A549 (cell line): ENCODE data around the gene DEAF1. TPM values are rescaled to one million over a fixed set of nuclear protein-coding genes. Genes with fewer than 3 reads are reported as not detected.

Source experiments
- ATAC-seq, 2 experiments: fragments of 200-7000 bp in 1 of 2; fragments of >200 bp in 1 of 2; cut with Nextera tagmentation in 1 of 2; cut with Tn5 transposase in 1 of 2; 3 replicates each; pipeline versions ENCODE4 v1.8.0 to v1.9.1; 2018 to 2020; ENCODE audit warnings: mild to moderate bottlenecking in 1 of 2, moderate library complexity in 1 of 2
- CTCF ChIA-PET: fragments of 300-600 bp; sonication (Branson Sonifier 250); formaldehyde crosslinking; extraction: SDS; loops from one replicate; lab custom pipeline; 2021; ENCODE audit warnings: antibody characterized with exemption, inconsistent platforms; lab: Yijun Ruan, JAX
- POLR2A ChIA-PET: fragments of 350-600 bp; formaldehyde crosslinking; extraction: SDS; loops from one replicate; lab custom pipeline; 2021; ENCODE audit warnings: antibody characterized with exemption, inconsistent platforms; lab: Yijun Ruan, JAX
- DNase-seq, 2 experiments: peaks; one replicate each; pipeline versions ENCODE4 v3.0.0 to v3.0.0-alpha.2; 2011 to 2016; ENCODE audit warnings: low read depth in 1 of 2, low spot score in 1 of 2
- FAIRE-seq: peaks from 2 replicates; lab custom pipeline; 2011; peaks lifted over from hg19 to GRCh38; lab: Jason Lieb, UNC
- H3K27ac ChIP-seq, 2 experiments: fragments of >200 bp; sonication (Bioruptor Twin); formaldehyde crosslinking; 3 replicates each; pipeline ENCODE4 v1.5.1; 2016 to 2017
- H3K4me1 ChIP-seq: fragments of >200 bp; sonication (Bioruptor Twin); formaldehyde crosslinking; 3 replicates; pipeline ENCODE4 v1.6.1; 2016
- H3K4me2 ChIP-seq: fragments of >200 bp; sonication (Bioruptor Twin); formaldehyde crosslinking; 3 replicates; pipeline ENCODE4 v1.6.1; 2016
- H3K4me3 ChIP-seq: fragments of >200 bp; sonication (Bioruptor Twin); formaldehyde crosslinking; 3 replicates; pipeline ENCODE4 v1.5.1; 2016
- H3K9me3 ChIP-seq: fragments of >200 bp; sonication (Bioruptor Twin); formaldehyde crosslinking; 3 replicates; pipeline ENCODE4 v1.6.1; 2016
- CEBPB ChIP-seq, 2 experiments: fragments of >200 bp in 1 of 2; sonication (Bioruptor Twin) in 1 of 2; formaldehyde crosslinking in 1 of 2; IDR thresholded peaks; 2 replicates each; pipeline ENCODE4 v1.6.1; 2012 to 2016
- CTCF ChIP-seq: fragments of >200 bp; sonication (Bioruptor Twin); formaldehyde crosslinking; IDR thresholded peaks from 3 replicates; pipeline ENCODE4 v1.5.1; 2016
- E2F6 ChIP-seq: IDR thresholded peaks from 2 replicates; pipeline ENCODE4 v1.6.1; 2012; ENCODE audit warnings: low read depth, borderline replicate concordance
- EHF ChIP-seq: fragments of 250-450 bp; sonication (Bioruptor Pico); IDR thresholded peaks from 2 replicates; pipeline ENCODE4 v1.5.0; 2020; ENCODE audit warnings: mild to moderate bottlenecking
- EP300 ChIP-seq, 2 experiments: fragments of >200 bp; sonication (Bioruptor Twin); formaldehyde crosslinking; IDR thresholded peaks; 2 replicates in 1 of 2; 3 replicates in 1 of 2; pipeline ENCODE4 v1.6.1; 2016 to 2017
- FOSB ChIP-seq: fragments of 250-450 bp; sonication (Bioruptor Pico); IDR thresholded peaks from 2 replicates; pipeline ENCODE4 v1.5.0; 2020; ENCODE audit warnings: mild to moderate bottlenecking, moderate library complexity
- FOSL2 ChIP-seq, 2 experiments: fragments of 450-650 bp in 1 of 2; fragments of >200 bp in 1 of 2; sonication (Bioruptor Twin) in 1 of 2; formaldehyde crosslinking; IDR thresholded peaks; 2 replicates each; pipeline versions ENCODE4 v1.5.0 to v1.6.1; 2016 to 2020; ENCODE audit warnings: mild to moderate bottlenecking in 1 of 2, moderate library complexity in 1 of 2
- HDAC2 ChIP-seq: fragments of 200-600 bp; sonication (generic); IDR thresholded peaks from 2 replicates; pipeline ENCODE4 v1.6.1; 2016
- HEYL ChIP-seq: fragments of 250-450 bp; sonication (Bioruptor Pico); IDR thresholded peaks from 2 replicates; pipeline ENCODE4 v1.8.0; 2021; ENCODE audit warnings: mild to moderate bottlenecking, moderate library complexity
- HMGXB4 ChIP-seq: fragments of 250-450 bp; sonication (Bioruptor Pico); IDR thresholded peaks from 2 replicates; pipeline ENCODE4 v1.5.0; 2021; ENCODE audit warnings: mild to moderate bottlenecking, moderate library complexity, borderline replicate concordance
- JUN ChIP-seq, 2 experiments: fragments of >200 bp; sonication (Bioruptor Twin); formaldehyde crosslinking; IDR thresholded peaks; 2 replicates in 1 of 2; 3 replicates in 1 of 2; pipeline ENCODE4 v1.6.1; 2016 to 2017
- MAX ChIP-seq: IDR thresholded peaks from 2 replicates; pipeline ENCODE4 v1.6.1; 2012
- MAZ ChIP-seq: fragments of 150-350 bp; IDR thresholded peaks from 2 replicates; pipeline ENCODE4 v1.6.1; 2014; ENCODE audit warnings: antibody characterized with exemption, low read depth, low read length, borderline replicate concordance
- MYC ChIP-seq: IDR thresholded peaks from 2 replicates; pipeline ENCODE4 v1.6.1; 2012; ENCODE audit warnings: mild to moderate bottlenecking, inconsistent platforms, low read length, improper control_type of control experiment, borderline replicate concordance
- PHF8 ChIP-seq: fragments of 200-600 bp; sonication (generic); IDR thresholded peaks from 2 replicates; pipeline ENCODE4 v1.6.1; 2016; ENCODE audit warnings: low read depth, mild to moderate bottlenecking, antibody characterized with exemption, moderate library complexity, borderline replicate concordance
- POLR2A ChIP-seq: IDR thresholded peaks from 2 replicates; pipeline ENCODE4 v1.6.1; 2012; ENCODE audit warnings: mild to moderate bottlenecking, low read length
- POLR2AphosphoS2 ChIP-seq: conservative IDR thresholded peaks from 2 replicates; pipeline ENCODE4 v1.6.1; 2012; ENCODE audit warnings: low read length, improper control_type of control experiment, inconsistent platforms
- RAD21 ChIP-seq, 2 experiments: fragments of >200 bp in 1 of 2; sonication (Bioruptor Twin) in 1 of 2; formaldehyde crosslinking in 1 of 2; IDR thresholded peaks in 1 of 2; conservative IDR thresholded peaks in 1 of 2; 2 replicates in 1 of 2; 3 replicates in 1 of 2; pipeline ENCODE4 v1.6.1; 2012 to 2018; ENCODE audit warnings: inconsistent platforms in 1 of 2
- RARB ChIP-seq: fragments of 250-450 bp; sonication (Bioruptor Pico); IDR thresholded peaks from 2 replicates; pipeline ENCODE4 v1.8.0; 2021; ENCODE audit warnings: mild to moderate bottlenecking, moderate library complexity
- RCOR1 ChIP-seq: fragments of 150-350 bp; IDR thresholded peaks from 2 replicates; pipeline ENCODE4 v1.6.1; 2014; ENCODE audit warnings: antibody characterized with exemption, low read length, low read depth
- REST ChIP-seq: fragments of 200-600 bp; sonication (generic); IDR thresholded peaks from 2 replicates; pipeline ENCODE4 v1.6.1; 2016; ENCODE audit warnings: antibody characterized with exemption, mild to moderate bottlenecking, moderate library complexity
- SMC3 ChIP-seq: fragments of >200 bp; sonication (Bioruptor Twin); formaldehyde crosslinking; IDR thresholded peaks from 3 replicates; pipeline ENCODE4 v1.6.1; 2018; ENCODE audit warnings: inconsistent platforms
- TP53 ChIP-seq: fragments of 250-450 bp; sonication (Bioruptor Pico); IDR thresholded peaks from 2 replicates; pipeline ENCODE4 v1.5.0; 2021; ENCODE audit warnings: mild to moderate bottlenecking, moderate library complexity
- USF2 ChIP-seq: fragments of 450-650 bp; IDR thresholded peaks from 2 replicates; pipeline ENCODE4 v1.6.1; 2014; ENCODE audit warnings: antibody characterized with exemption
- ZSCAN20 ChIP-seq: fragments of 250-450 bp; sonication (Bioruptor Pico); IDR thresholded peaks from 2 replicates; pipeline ENCODE4 v1.8.0; 2022; ENCODE audit warnings: mild to moderate bottlenecking, moderate library complexity
- WGBS: methylation state at CpG from one replicate; pipeline ENCODE4 v1.1.6; 2017; ENCODE audit errors: missing lambda C conversion rate; 5-methylcytosine and 5-hydroxymethylcytosine counted together
- polyA plus RNA-seq, 4 experiments: library from polyadenylated mRNA; depleted of rRNA in 3 of 4; stranded (reverse); fragments of >200 nt; fragmentation: RNase III in 1 of 4; extraction: RNeasy Plus Mini Kit Qiagen cat#74134 plus additional on column Dnase treatment in 1 of 4; gene quantifications; 2 replicates in 3 of 4; 3 replicates in 1 of 4; pipeline ENCODE4 v1.2.3, GENCODE V29; 2011 to 2017

DEAF1 gene
- polyA plus RNA-seq, 2 of the 4 experiments (the other 2 are of a cell fraction) = 16.0 to 24.0 TPM

- H3K4me3 ChIP-seq = no peak overlapping the region
- DNase-seq (peak; percentile 93 to 94), ATAC-seq (peak; percentile 85 to 90), FAIRE-seq (peak; percentile 63)
- no peaks in the 10 kb centered on the region for H3K9me3 ChIP-seq
- 42% methylated on average over 9 of the region's 31 CpGs for WGBS
- POLR2A ChIA-PET = interaction anchor here (0.6 to 2.5 kb wide), 2 partner anchors 27 to 33 kb away, joined by 3 to 14 read pairs; partner anchors contain the start of genes DEAF1 and TMEM80
- peaks cover 47% of the 10 kb centered on the region for H3K4me1 ChIP-seq
- CTCF ChIA-PET = interaction anchor here (0.6 to 20.1 kb wide), 29 partner anchors 8 to 234 kb away, joined by 3 to 599 read pairs (median 6); partner anchors contain the start of genes DEAF1, EPS8L2, TALDO1 and TMEM80
- peak overlapping the region; percentile 63 for H3K4me2 ChIP-seq
- peak; percentile 82 for TF ChIP-seq SMC3
- TF ChIP-seq RAD21 (conservative IDR thresholded peaks at IDR 0.05 in 1 of 2, IDR thresholded peaks at IDR 0.05 in 1 of 2) = peak; percentile 73 to 86
- TF ChIP-seq CTCF = peak; percentile 99
- TF ChIP-seq MYC = peak; percentile 39; the same call in 1 of the 2 replicates
- TF ChIP-seq USF2 = peak; percentile 84
- no peak for TF ChIP-seq FOSB (CRISPR knock-in tag)
- TF ChIP-seq E2F6 = no peak
- TF ChIP-seq POLR2AphosphoS2 = no peak
- TF ChIP-seq JUN (IDR thresholded peaks at IDR 0.05) = peak; percentile 36 to 60; a peak in 2 of 5 replicates
- TF ChIP-seq TP53 (CRISPR knock-in tag) = 0 out of 2 replicates have a peak, but pooled peaks have one; percentile 43
- TF ChIP-seq FOSL2 (IDR thresholded peaks at IDR 0.05) = no peak
- peak; percentile 83 for TF ChIP-seq FOSL2 (CRISPR knock-in tag; IDR thresholded peaks at IDR 0.05)
- TF ChIP-seq MAX = peak; percentile 83
- TF ChIP-seq RCOR1 = no peak
- TF ChIP-seq POLR2A = peak; percentile 10; the same call in 1 of the 2 replicates
- H3K27ac ChIP-seq = peak overlapping the region; percentile 79 to 93
Measured at GRCh38 chr11:727859-728748, 33.1 kb upstream of the DEAF1 start.

GRCh38 chr11:727281-727701 lies 32.3 kb upstream of the DEAF1 start:
- H3K9me3 ChIP-seq = no peaks in the 10 kb centered on the region
- CTCF ChIA-PET = interaction anchor here (0.6 to 20.1 kb wide), 27 partner anchors 8 to 233 kb away, joined by 3 to 599 read pairs (median 6); partner anchors contain the start of genes DEAF1, EPS8L2, TALDO1 and TMEM80
- 88% methylated on average over 8 of the region's 12 CpGs for WGBS
- POLR2A ChIA-PET = interaction anchor here (0.6 to 2.5 kb wide), 2 partner anchors 21 to 32 kb away, joined by 3 to 14 read pairs; partner anchors contain the start of genes DEAF1 and TMEM80
- DNase-seq (no peak), FAIRE-seq (no peak), ATAC-seq (peak; percentile 13 to 20)
- no peak overlapping the region for H3K4me3 ChIP-seq
- peaks cover 50% of the 10 kb centered on the region for H3K4me1 ChIP-seq
- peak overlapping the region; percentile 63 for H3K4me2 ChIP-seq
- TF ChIP-seq HDAC2 = no peak
- no peak for TF ChIP-seq PHF8
- no peak for TF ChIP-seq HMGXB4 (CRISPR knock-in tag)
- TF ChIP-seq POLR2AphosphoS2 = no peak
- TF ChIP-seq ZSCAN20 (CRISPR knock-in tag) = no peak
- no peak for TF ChIP-seq CEBPB (IDR thresholded peaks at IDR 0.05)
- TF ChIP-seq SMC3 = no peak
- TF ChIP-seq REST = no peak
- TF ChIP-seq EP300 (IDR thresholded peaks at IDR 0.05) = no peak
- no peak for TF ChIP-seq RARB (CRISPR knock-in tag)
- TF ChIP-seq MAZ = no peak
- no peak for TF ChIP-seq FOSL2 (IDR thresholded peaks at IDR 0.05)
- no peak for TF ChIP-seq FOSL2 (CRISPR knock-in tag; IDR thresholded peaks at IDR 0.05)
- TF ChIP-seq HEYL = no peak
- TF ChIP-seq EHF (CRISPR knock-in tag) = no peak
- H3K27ac ChIP-seq = peak overlapping the region; percentile 79 to 93
